HepG2 (cell line): ENCODE results near the gene SS18L1. TPM values are rescaled to one million over a fixed set of nuclear protein-coding genes. Genes with fewer than 3 reads are reported as not detected.

Experiments used
- ATAC-seq: fragments of 200-7000 bp; cut with Tn5 transposase; 3 replicates; pipeline ENCODE4 v1.9.1; 2020; ENCODE audit warnings: mild to moderate bottlenecking, moderate library complexity
- BruUV-seq: library from RNA; stranded (reverse); fragments of 400-500 nt; replicated peaks from 2 replicates; lab custom pipeline; 2021; lab: Mats Ljungman, UMichigan
- CTCF ChIA-PET: fragments of 300-600 bp; formaldehyde crosslinking; extraction: SDS; loops from one replicate; lab custom pipeline; 2021; ENCODE audit warnings: low total read pairs, inconsistent platforms, low intra/inter-chr PET ratio; lab: Yijun Ruan, JAX
- POLR2A ChIA-PET: fragments of 350-600 bp; sonication (Branson Sonifier 250); formaldehyde crosslinking; loops from one replicate; lab custom pipeline; 2020; ENCODE audit warnings: antibody characterized with exemption, inconsistent platforms; lab: Yijun Ruan, JAX
- DNase-seq: peaks from one replicate; pipeline ENCODE4 v3.0.0-alpha.2; 2015; ENCODE audit warnings: low spot score
- FAIRE-seq: peaks from 3 replicates; lab custom pipeline; 2011; peaks lifted over from hg19 to GRCh38; lab: Jason Lieb, UNC
- H2AFZ ChIP-seq: one replicate; pipeline ENCODE4 v1.6.1; 2011; ENCODE audit warnings: low read length, inconsistent platforms
- H3K27ac ChIP-seq: fragments of 300-600 bp; 3 replicates; pipeline ENCODE4 v1.8.0; 2011; ENCODE audit warnings: mixed run types, mild to moderate bottlenecking, mixed read lengths, low read length, inconsistent platforms; ENCODE audit not compliant: insufficient read depth; ENCODE audit errors: extremely low read length
- H3K27me3 ChIP-seq, 2 experiments: fragments of 200-600 bp in 1 of 2; 2 replicates in 1 of 2; 3 replicates in 1 of 2; pipeline versions ENCODE4 v1.6.0 to v1.8.0; 2011; ENCODE audit warnings: low read length in 2 of 2, mild to moderate bottlenecking in 2 of 2, moderate library complexity in 2 of 2, inconsistent platforms in 1 of 2; ENCODE audit not compliant: insufficient read depth in 2 of 2, control insufficient read depth in 1 of 2
- H3K36me3 ChIP-seq, 2 experiments: fragments of 200-600 bp in 1 of 2; replicated peaks in 1 of 2; 2 replicates in 1 of 2; 3 replicates in 1 of 2; pipeline versions ENCODE4 v1.5.1 to v1.8.0; 2011; ENCODE audit warnings: low read length in 2 of 2, inconsistent platforms in 1 of 2; ENCODE audit not compliant: insufficient read depth in 2 of 2, control insufficient read depth in 1 of 2
- H3K4me1 ChIP-seq: 2 replicates; pipeline ENCODE4 v1.5.1; 2012; ENCODE audit warnings: low read length, inconsistent platforms; ENCODE audit not compliant: insufficient read depth
- H3K4me2 ChIP-seq: 2 replicates; pipeline ENCODE4 v1.6.0; 2011; ENCODE audit warnings: low read depth, low read length, inconsistent platforms
- H3K4me3 ChIP-seq, 3 experiments: fragments of 200-600 bp in 1 of 3; sonication (generic), shearing (Covaris generic) in 1 of 3; replicated peaks in 1 of 3; 2 replicates each; pipeline ENCODE4 v1.5.1; 2011 to 2016; ENCODE audit warnings: low read length in 3 of 3, inconsistent platforms in 2 of 3, low read depth in 2 of 3, mild to moderate bottlenecking in 2 of 3, control low read depth in 1 of 3, mixed read lengths in 1 of 3; ENCODE audit not compliant: insufficient read depth in 1 of 3
- H3K79me2 ChIP-seq: one replicate; pipeline ENCODE4 v1.6.1; 2011; ENCODE audit warnings: low read length, inconsistent platforms; ENCODE audit not compliant: insufficient read depth
- H3K9ac ChIP-seq: 2 replicates; pipeline ENCODE4 v1.6.0; 2011; ENCODE audit warnings: mild to moderate bottlenecking, low read depth, low read length, inconsistent platforms; ENCODE audit not compliant: insufficient read depth
- H3K9me3 ChIP-seq: 2 replicates; pipeline ENCODE4 v1.5.1; 2012; ENCODE audit warnings: mild to moderate bottlenecking, low read length
- H4K20me1 ChIP-seq: 2 replicates; pipeline ENCODE4 v1.6.0; 2011; ENCODE audit warnings: inconsistent platforms, mild to moderate bottlenecking, low read length, moderate library complexity; ENCODE audit not compliant: insufficient read depth
- CAMTA2 ChIP-seq: sonication (generic); formaldehyde crosslinking; IDR thresholded peaks from 2 replicates; pipeline ENCODE4 v1.4.0; 2020; ENCODE audit warnings: mild to moderate bottlenecking, missing genetic modification reagents, borderline replicate concordance
- CREB1 ChIP-seq, 2 experiments: fragments of 450-650 bp in 1 of 2; IDR thresholded peaks; 2 replicates each; pipeline ENCODE4 v1.6.1; 2016 to 2017; ENCODE audit warnings: control low read depth in 1 of 2, mild to moderate bottlenecking in 1 of 2, missing compliant biosample characterization in 1 of 2, missing genetic modification characterization in 1 of 2
- ISX ChIP-seq: sonication (generic); formaldehyde crosslinking; conservative IDR thresholded peaks from 2 replicates; pipeline ENCODE4 v1.5.0; 2020; ENCODE audit warnings: missing genetic modification reagents
- MAFF ChIP-seq: IDR thresholded peaks from 2 replicates; pipeline ENCODE4 v1.6.1; 2011; ENCODE audit warnings: low read depth, low read length, improper control_type of control experiment
- ONECUT2 ChIP-seq: sonication (generic); formaldehyde crosslinking; IDR thresholded peaks from 2 replicates; pipeline ENCODE4 v1.4.0; 2020; ENCODE audit warnings: missing genetic modification reagents
- PAF1 ChIP-seq: IDR thresholded peaks from 2 replicates; pipeline ENCODE4 v1.6.1; 2016; ENCODE audit warnings: missing genetic modification reagents, missing compliant biosample characterization
- SNAPC4 ChIP-seq: sonication (generic); formaldehyde crosslinking; IDR thresholded peaks from 2 replicates; pipeline ENCODE4 v1.4.0; 2020; ENCODE audit warnings: mild to moderate bottlenecking, missing genetic modification reagents
- ZNF318 ChIP-seq: sonication (generic); formaldehyde crosslinking; IDR thresholded peaks from 2 replicates; pipeline ENCODE4 v1.4.0; 2020; ENCODE audit warnings: mild to moderate bottlenecking, missing genetic modification reagents
- ZNF772 ChIP-seq: sonication (generic); formaldehyde crosslinking; IDR thresholded peaks from 2 replicates; pipeline ENCODE4 v1.5.0; 2020; ENCODE audit warnings: mild to moderate bottlenecking, missing genetic modification reagents
- ZNF792 ChIP-seq: IDR thresholded peaks from 2 replicates; pipeline ENCODE4 v1.6.1; 2016
- WGBS: methylation state at CpG from one replicate; pipeline ENCODE4 v1.1.6; 2017; ENCODE audit warnings: low lambda C conversion rate; 5-methylcytosine and 5-hydroxymethylcytosine counted together
- in situ Hi-C: cut with HindIII; loops from 2 replicates; pipeline ENCODE4 v1.10.0; 2017; ENCODE audit warnings: low pct_unique_long_range_greater_than_20kb; ENCODE audit not compliant: extremely low pct_ligation_motif_present
- intact Hi-C: fragments of 100-400 bp; cut with micrococcal nuclease; formaldehyde crosslinking; loops from one replicate; pipeline ENCODE4 v1.10.0; 2022; ENCODE audit not compliant: unreplicated experiment
- polyA plus RNA-seq, 8 experiments: library from polyadenylated mRNA; depleted of rRNA in 3 of 8; stranded (reverse) in 7 of 8; unstranded in 1 of 8; fragments of >200 nt; fragmentation: Illumina TruSeq in 4 of 8; extraction: Trizol in 4 of 8; gene quantifications; 2 replicates each; pipeline versions ENCODE4 v1.2.1 to v1.2.3, GENCODE V29; 2011 to 2016; ENCODE audit warnings: low read depth in 4 of 8, missing spikeins in 1 of 8, mixed read lengths in 1 of 8; ENCODE audit not compliant: insufficient read depth in 1 of 8
- total RNA-seq, 5 experiments: library from RNA; depleted of rRNA; stranded (reverse); fragments of >200 nt; fragmentation: Illumina TruSeq; extraction: Trizol; gene quantifications; 2 replicates each; pipeline ENCODE4 v1.2.3, GENCODE V29; 2016; ENCODE audit warnings: low read depth in 1 of 5

The SS18L1 gene
- total and polyA plus RNA-seq, 2 of the 13 experiments (the other 11 are each of a cell fraction or from before 2014, with no cell fraction given): 17.8 to 27.6 TPM

- Histone ChIP-seq H3K27ac (peak overlapping the region; percentile 90), H3K79me2 (peaks cover 39% of the 10 kb centered on the region), H3K9ac (peak overlapping the region; percentile 97), H3K27me3 (no peaks in the 10 kb centered on the region; a peak in 1 of 5 replicates), H3K4me1 (peaks cover 48% of the 10 kb centered on the region), H3K4me3 (peak overlapping the region; percentile 87 to 96 (median 90)), H3K9me3 (no peaks in the 10 kb centered on the region), H3K4me2 (peak overlapping the region; percentile 95), H2AFZ (no peak overlapping the region), H4K20me1 (no peaks in the 10 kb centered on the region), H3K36me3 (peaks cover 8 to 9% of the 10 kb centered on the region in 2 experiments; a peak in 4 of 5 replicates)
- 0 out of 3 replicates have a peak, but pooled peaks have one; percentile 4 for ATAC-seq
- no peak for DNase-seq
- no peak for FAIRE-seq
- in situ Hi-C loops (no loop called here), intact Hi-C loops (no loop called here)
- POLR2A ChIA-PET: interaction anchor here (1.3 kb wide), 1 partner anchor 192 kb away, joined by 3 read pairs; no protein-coding TSS in a partner anchor
- CTCF ChIA-PET: no interaction called here
- TSS peak; percentile 82 for BruUV-seq
- WGBS: 21% methylated on average over 25 of the region's 25 CpGs
- TF ChIP-seq SNAPC4 (CRISPR knock-in tag): peak; percentile 33; the same call in 1 of the 2 replicates
- peak; percentile 47; the same call in 1 of the 2 replicates for TF ChIP-seq ZNF318 (CRISPR knock-in tag)
- no peak for TF ChIP-seq ZNF792 (CRISPR knock-in tag)
- TF ChIP-seq MAFF: 0 out of 2 replicates have a peak, but pooled peaks have one; percentile 15
- no peak for TF ChIP-seq PAF1 (CRISPR knock-in tag)
- TF ChIP-seq ISX (CRISPR knock-in tag): peak; percentile 23; the same call in 1 of the 2 replicates
- TF ChIP-seq ZNF772 (CRISPR knock-in tag): 0 out of 2 replicates have a peak, but pooled peaks have one; percentile 27
- TF ChIP-seq ONECUT2 (CRISPR knock-in tag): 0 out of 2 replicates have a peak, but pooled peaks have one; percentile 26
- TF ChIP-seq CREB1 (IDR thresholded peaks at IDR 0.05): no peak
- TF ChIP-seq CREB1 (CRISPR knock-in tag; IDR thresholded peaks at IDR 0.05): 0 out of 2 replicates have a peak, but pooled peaks have one; percentile 28
- 0 out of 2 replicates have a peak, but pooled peaks have one; percentile 8 for TF ChIP-seq CAMTA2 (CRISPR knock-in tag)
Observed at GRCh38 chr20:62183426-62184142, 40.0 kb downstream of the SS18L1 start.
